Keratinocyte (primary cell): ENCODE measurements around the gene KLHL3. TPM values are rescaled to one million over a fixed set of nuclear protein-coding genes. Genes with fewer than 3 reads are reported as not detected.

Source experiments
- DNase-seq: peaks from one replicate; pipeline ENCODE4 v3.0.0-alpha.2; 2011; ENCODE audit warnings: low read depth, missing footprints, low spot score
- FAIRE-seq: peaks from 2 replicates; lab custom pipeline; 2011; peaks lifted over from hg19 to GRCh38; lab: Jason Lieb, UNC
- H2AFZ ChIP-seq: 2 replicates; pipeline ENCODE4 v1.6.0; 2012; ENCODE audit warnings: low read length, control low read depth, inconsistent platforms; ENCODE audit not compliant: control insufficient read depth
- H3K27ac ChIP-seq: 2 replicates; pipeline ENCODE4 v1.5.1; 2011; ENCODE audit warnings: low read length; ENCODE audit not compliant: control insufficient read depth, insufficient read depth
- H3K27me3 ChIP-seq: 3 replicates; pipeline ENCODE4 v1.6.0; 2011; ENCODE audit warnings: low read length; ENCODE audit not compliant: control insufficient read depth, insufficient read depth; ENCODE audit errors: extremely low read depth
- H3K36me3 ChIP-seq, 2 experiments: 2 replicates in 1 of 2; 3 replicates in 1 of 2; pipeline ENCODE4 v1.5.1; 2011; ENCODE audit warnings: low read length in 2 of 2, mild to moderate bottlenecking in 1 of 2; ENCODE audit not compliant: control insufficient read depth in 2 of 2, insufficient read depth in 2 of 2; ENCODE audit errors: extremely low read depth in 1 of 2
- H3K4me1 ChIP-seq: 3 replicates; pipeline ENCODE4 v1.5.1; 2011; ENCODE audit warnings: low read length; ENCODE audit not compliant: control insufficient read depth, insufficient read depth; ENCODE audit errors: extremely low read depth
- H3K4me2 ChIP-seq: 3 replicates; pipeline ENCODE4 v1.6.0; 2011; ENCODE audit warnings: low read depth, low read length; ENCODE audit not compliant: control insufficient read depth, insufficient read depth; ENCODE audit errors: extremely low read depth
- H3K4me3 ChIP-seq, 3 experiments: fragments of 200-600 bp in 1 of 3; sonication (generic) in 1 of 3; 2 replicates in 2 of 3; 3 replicates in 1 of 3; pipeline ENCODE4 v1.5.1; 2011 to 2016; ENCODE audit warnings: low read length in 3 of 3, mild to moderate bottlenecking in 3 of 3, control low read depth in 2 of 3, inconsistent platforms in 1 of 3, low read depth in 1 of 3, mixed read lengths in 1 of 3, mixed run types in 1 of 3, moderate library complexity in 1 of 3; ENCODE audit not compliant: control insufficient read depth in 2 of 3, insufficient read depth in 2 of 3; ENCODE audit errors: extremely low read depth in 1 of 3
- H3K79me2 ChIP-seq: 2 replicates; pipeline ENCODE4 v1.6.0; 2012; ENCODE audit warnings: low read length; ENCODE audit not compliant: control insufficient read depth, insufficient read depth
- H3K9ac ChIP-seq: 3 replicates; pipeline ENCODE4 v1.6.0; 2011; ENCODE audit warnings: low read length; ENCODE audit not compliant: control insufficient read depth, insufficient read depth; ENCODE audit errors: extremely low read depth
- H3K9me1 ChIP-seq: 3 replicates; pipeline ENCODE4 v1.6.0; 2011; ENCODE audit warnings: low read length; ENCODE audit not compliant: control insufficient read depth, insufficient read depth; ENCODE audit errors: extremely low read depth
- H3K9me3 ChIP-seq: 2 replicates; pipeline ENCODE4 v1.5.1; 2012; ENCODE audit warnings: low read depth, low read length; ENCODE audit not compliant: control insufficient read depth
- H4K20me1 ChIP-seq: 3 replicates; pipeline ENCODE4 v1.6.0; 2011; ENCODE audit warnings: low read length; ENCODE audit not compliant: control insufficient read depth, insufficient read depth; ENCODE audit errors: extremely low read depth
- EZH2 ChIP-seq: IDR thresholded peaks from one replicate; pipeline ENCODE4 v1.6.1; 2012; ENCODE audit warnings: inconsistent platforms, mild to moderate bottlenecking, low read length, moderate library complexity
- dilution Hi-C: fragments of 300-500 bp; cut with MboI; formaldehyde crosslinking; loops from one replicate; pipeline ENCODE4 v1.7.0; 2020; ENCODE audit warnings: low sequenced_read_pairs; ENCODE audit not compliant: extremely low pct_ligation_motif_present
- polyA plus RNA-seq, 5 experiments: library from polyadenylated mRNA; depleted of rRNA in 3 of 5; stranded (reverse) in 3 of 5; stranded (forward) in 1 of 5; unstranded in 1 of 5; fragments of >200 nt; gene quantifications; 1 replicate in 1 of 5; 2 replicates in 3 of 5; 3 replicates in 1 of 5; pipeline versions ENCODE4 v1.2.1 to v1.2.3, GENCODE V29; 2011 to 2012; ENCODE audit warnings: missing spikeins in 2 of 5, low read depth in 1 of 5, low replicate concordance in 1 of 5
- TF ChIP-seq, protein P1 (sequence below), 3 experiments: IDR thresholded peaks in 1 of 3; conservative IDR thresholded peaks in 1 of 3; optimal IDR thresholded peaks in 1 of 3; 2 replicates in 2 of 3; 3 replicates in 1 of 3; pipeline versions ENCODE3 to v1.5.1; 2011; ENCODE audit warnings: low read length in 3 of 3, mild to moderate bottlenecking in 3 of 3, moderate library complexity in 2 of 3, control low read depth in 1 of 3, inconsistent platforms in 1 of 3; ENCODE audit not compliant: insufficient read depth in 2 of 3; ENCODE audit errors: extremely low read depth in 1 of 3

Gene KLHL3
- polyA plus RNA-seq, 1 donor (not counting 4 experiments of a cell fraction or from before 2014, with no cell fraction given) = 2.5 TPM

DNA sequence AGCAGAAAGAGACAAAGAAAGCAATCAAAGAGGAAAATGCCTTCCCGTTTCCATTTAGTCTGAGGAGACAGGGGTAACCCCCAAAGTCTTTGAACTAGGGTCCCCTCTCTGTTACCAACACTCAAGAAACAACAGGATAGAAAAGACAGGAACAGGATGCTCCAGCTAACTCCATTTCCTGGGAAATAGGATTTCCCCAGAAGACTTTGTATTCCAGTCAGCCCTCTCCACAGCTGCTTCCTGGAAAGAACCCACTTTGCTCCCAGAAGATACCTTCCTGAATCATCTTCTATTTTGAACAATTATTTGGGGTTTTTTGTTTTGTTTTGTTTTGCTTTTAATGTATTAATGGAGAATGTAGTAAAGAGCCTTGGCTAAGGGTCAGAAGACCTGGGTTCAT lies 56.0 kb downstream of the KLHL3 start:
- no peaks in the 10 kb centered on the region for H3K27me3 ChIP-seq
- no peak overlapping the region for H3K27ac ChIP-seq
- no peak for DNase-seq
- dilution Hi-C loops = no loop called here
- H3K9me1 ChIP-seq = no peaks in the 10 kb centered on the region
- TF ChIP-seq, protein P1, sequence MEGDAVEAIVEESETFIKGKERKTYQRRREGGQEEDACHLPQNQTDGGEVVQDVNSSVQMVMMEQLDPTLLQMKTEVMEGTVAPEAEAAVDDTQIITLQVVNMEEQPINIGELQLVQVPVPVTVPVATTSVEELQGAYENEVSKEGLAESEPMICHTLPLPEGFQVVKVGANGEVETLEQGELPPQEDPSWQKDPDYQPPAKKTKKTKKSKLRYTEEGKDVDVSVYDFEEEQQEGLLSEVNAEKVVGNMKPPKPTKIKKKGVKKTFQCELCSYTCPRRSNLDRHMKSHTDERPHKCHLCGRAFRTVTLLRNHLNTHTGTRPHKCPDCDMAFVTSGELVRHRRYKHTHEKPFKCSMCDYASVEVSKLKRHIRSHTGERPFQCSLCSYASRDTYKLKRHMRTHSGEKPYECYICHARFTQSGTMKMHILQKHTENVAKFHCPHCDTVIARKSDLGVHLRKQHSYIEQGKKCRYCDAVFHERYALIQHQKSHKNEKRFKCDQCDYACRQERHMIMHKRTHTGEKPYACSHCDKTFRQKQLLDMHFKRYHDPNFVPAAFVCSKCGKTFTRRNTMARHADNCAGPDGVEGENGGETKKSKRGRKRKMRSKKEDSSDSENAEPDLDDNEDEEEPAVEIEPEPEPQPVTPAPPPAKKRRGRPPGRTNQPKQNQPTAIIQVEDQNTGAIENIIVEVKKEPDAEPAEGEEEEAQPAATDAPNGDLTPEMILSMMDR (optimal IDR thresholded peaks at IDR 0.05 in 1 of 3, IDR thresholded peaks at IDR 0.05 in 1 of 3, conservative IDR thresholded peaks at IDR 0.05 in 1 of 3; ENCODE audit: extremely low read depth in 1 of 3, insufficient read depth in 2 of 3, low read length in 3 of 3) = no peak
- no peak for TF ChIP-seq EZH2
- no peaks in the 10 kb centered on the region for H3K9me3 ChIP-seq
- H3K4me3 ChIP-seq = no peak overlapping the region
- no peaks in the 10 kb centered on the region for H4K20me1 ChIP-seq
- no peaks in the 10 kb centered on the region for H3K4me1 ChIP-seq
- H2AFZ ChIP-seq = no peak overlapping the region
- FAIRE-seq = no peak
- no peak overlapping the region for H3K9ac ChIP-seq
- no peaks in the 10 kb centered on the region for H3K79me2 ChIP-seq
- no peak overlapping the region for H3K4me2 ChIP-seq
- H3K36me3 ChIP-seq = no peaks in the 10 kb centered on the region

DNA sequence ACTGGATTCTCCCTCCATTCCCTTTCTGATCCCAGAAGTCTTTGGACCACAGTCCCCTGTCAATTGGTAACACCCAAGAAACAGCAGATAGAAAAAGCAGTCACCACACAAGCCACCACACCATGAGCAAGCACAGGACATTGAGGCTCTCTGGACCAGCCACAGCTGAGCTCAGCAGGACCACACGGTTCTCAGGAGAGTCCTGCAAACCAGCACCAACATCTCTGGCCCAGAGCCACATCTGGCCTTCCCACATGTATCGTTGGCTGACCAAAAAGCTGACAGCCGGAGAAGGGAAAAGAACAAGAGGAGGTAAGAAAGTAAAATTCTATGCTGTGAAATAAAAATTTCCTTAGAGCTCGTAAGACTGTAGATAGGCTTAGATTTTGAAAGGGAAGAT lies 56.7 kb downstream of the KLHL3 start:
- no peak for DNase-seq
- no peaks in the 10 kb centered on the region for H3K79me2 ChIP-seq
- no peaks in the 10 kb centered on the region for H3K9me1 ChIP-seq
- no peak overlapping the region for H2AFZ ChIP-seq
- H3K4me2 ChIP-seq = no peak overlapping the region
- no peaks in the 10 kb centered on the region for H3K4me1 ChIP-seq
- H3K36me3 ChIP-seq = no peaks in the 10 kb centered on the region
- dilution Hi-C loops = no loop called here
- H3K9ac ChIP-seq = no peak overlapping the region
- no peaks in the 10 kb centered on the region for H4K20me1 ChIP-seq
- no peak for FAIRE-seq
- TF ChIP-seq, protein P1 (optimal IDR thresholded peaks at IDR 0.05 in 1 of 3, IDR thresholded peaks at IDR 0.05 in 1 of 3, conservative IDR thresholded peaks at IDR 0.05 in 1 of 3; ENCODE audit: extremely low read depth in 1 of 3, insufficient read depth in 2 of 3, low read length in 3 of 3) = no peak
- no peak for TF ChIP-seq EZH2
- H3K9me3 ChIP-seq = no peaks in the 10 kb centered on the region
- H3K27ac ChIP-seq = no peak overlapping the region
- no peaks in the 10 kb centered on the region for H3K27me3 ChIP-seq
- no peak overlapping the region for H3K4me3 ChIP-seq
